KBM-7 (cell line): ENCODE measurements around the gene TCP11.
A peak's percentile ranks its signal among the peaks of the same experiment; 100 is the strongest.

Source experiments
- DNase-seq: peaks from one replicate; pipeline ENCODE4 v3.0.0-alpha.2; 2015
- in situ Hi-C: fragments of 300-500 bp; cut with MboI; formaldehyde crosslinking; loops from 2 replicates; pipeline ENCODE4 v1.14.3; 2020; ENCODE audit warnings: low sequenced_read_pairs, low pct_unique_long_range_greater_than_20kb, mixed read lengths

Gene TCP11

GRCh38 chr6:35141007-35141655, at the start of gene TCP11:
TCP11 (minus strand) TSS chr6:35141339; CDS start chr6:35140870, 469 bp downstream.
- in situ Hi-C loops: no loop called here
- DNase-seq: no peak

- DNase-seq: no peak
- in situ Hi-C loops: no loop called here
Observed at GRCh38 chr6:35190306-35190705, 49.2 kb upstream of the TCP11 start.

- in situ Hi-C loops: no loop called here
- no peak for DNase-seq
Observed at GRCh38 chr6:35188886-35189285, 47.7 kb upstream of the TCP11 start.

- DNase-seq: no peak
- in situ Hi-C loops: no loop called here
Observed at GRCh38 chr6:35186571-35186970, 45.4 kb upstream of the TCP11 start.

GRCh38 chr6:35185971-35186370, 44.8 kb upstream of the TCP11 start:
- in situ Hi-C loops: no loop called here
- DNase-seq: no peak

GRCh38 chr6:35185302-35185681, 44.2 kb upstream of the TCP11 start:
- in situ Hi-C loops: no loop called here
- no peak for DNase-seq

GRCh38 chr6:35184580-35185301, 43.6 kb upstream of the TCP11 start:
- DNase-seq: no peak
- in situ Hi-C loops: no loop called here

GRCh38 chr6:35183935-35184334, 42.8 kb upstream of the TCP11 start:
- no peak for DNase-seq
- in situ Hi-C loops: no loop called here

GRCh38 chr6:35183281-35183680, 42.1 kb upstream of the TCP11 start:
- DNase-seq: no peak
- in situ Hi-C loops: no loop called here

GRCh38 chr6:35181933-35182612, 40.9 kb upstream of the TCP11 start:
- in situ Hi-C loops: no loop called here
- no peak for DNase-seq

GRCh38 chr6:35181308-35181932, 40.3 kb upstream of the TCP11 start:
- in situ Hi-C loops: no loop called here
- no peak for DNase-seq

- in situ Hi-C loops: no loop called here
- no peak for DNase-seq
Observed at GRCh38 chr6:35179901-35180535, 38.9 kb upstream of the TCP11 start.

- in situ Hi-C loops: no loop called here
- DNase-seq: no peak
Observed at GRCh38 chr6:35178932-35179832, 38.0 kb upstream of the TCP11 start.

GRCh38 chr6:35178012-35178411, 36.9 kb upstream of the TCP11 start:
- DNase-seq: no peak
- in situ Hi-C loops: no loop called here

GRCh38 chr6:35177596-35177995, 36.5 kb upstream of the TCP11 start:
- in situ Hi-C loops: no loop called here

GRCh38 chr6:35177157-35177556, 36.0 kb upstream of the TCP11 start:
- in situ Hi-C loops: no loop called here
- peak; percentile 7 for DNase-seq

More at GRCh38 chr6:35177596-35177995, 36.5 kb upstream of the TCP11 start:
- no peak for DNase-seq

GRCh38 chr6:35176301-35177024, 35.3 kb upstream of the TCP11 start:
- in situ Hi-C loops: no loop called here
- no peak for DNase-seq

- in situ Hi-C loops: no loop called here
- no peak for DNase-seq
Observed at GRCh38 chr6:35174501-35174900, 33.4 kb upstream of the TCP11 start.
